ENCODE results near the gene HEATR5A. TPM values are rescaled to one million over a fixed set of nuclear protein-coding genes. Genes with fewer than 3 reads are reported as not detected.
"Not testable (repeated sequence)": the region's sequence is repeated elsewhere in the genome, so short reads cannot be mapped to it uniquely, and the experiment has no call there.

Gene HEATR5A
- total RNA-seq, 1 experiment from 2014 or later: 18.2 TPM

DNA sequence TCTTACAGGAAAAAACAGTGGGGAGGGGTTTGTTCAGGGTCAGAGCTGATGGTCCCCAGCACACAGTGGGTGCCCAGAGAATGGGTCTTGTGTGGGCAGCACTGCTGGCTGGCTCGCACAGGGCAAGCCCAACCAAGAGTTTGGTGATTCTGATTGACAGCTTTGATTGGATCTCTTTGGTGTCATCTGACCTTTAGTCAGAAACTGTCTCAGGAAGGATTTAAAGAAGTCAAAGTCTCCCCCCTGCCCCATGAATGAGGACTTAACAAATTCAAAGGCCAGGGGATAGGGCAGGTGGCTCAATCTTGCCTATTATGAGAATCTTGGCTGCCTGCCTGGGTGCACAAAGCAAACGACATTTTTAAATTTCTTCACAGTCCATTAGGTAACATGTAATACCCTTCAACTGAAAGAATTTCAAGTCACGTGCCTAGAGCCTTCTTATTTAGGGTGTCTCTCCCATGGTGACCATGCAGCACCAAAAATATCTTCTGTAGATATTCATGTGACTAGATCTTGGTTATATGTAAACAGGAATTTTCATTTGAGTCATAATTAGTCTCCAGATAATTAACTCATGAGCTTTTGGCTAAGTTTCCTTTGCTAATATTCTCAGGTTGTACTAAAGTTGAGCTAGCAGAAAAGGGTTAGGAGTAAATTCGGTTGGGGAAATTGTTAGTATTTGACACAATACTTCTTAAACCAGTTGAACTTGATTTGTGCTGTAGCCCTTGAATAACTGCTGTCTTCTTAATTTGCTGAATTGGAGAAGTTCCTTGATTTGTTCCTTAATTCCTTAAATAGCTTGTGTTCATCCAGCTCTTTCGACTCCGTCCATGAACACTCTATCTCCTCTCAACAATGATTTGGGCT, 158.3 kb downstream of the HEATR5A start:
- H3K4me3 ChIP-seq (ENCODE audit: insufficient read depth, low read depth, low read length): no peak overlapping the region
- DNase-seq: no peak
- no peaks in the 10 kb centered on the region for H3K27me3 ChIP-seq (ENCODE audit: control insufficient read depth, insufficient read depth, low read length)
- H3K36me3 ChIP-seq (replicated peaks; ENCODE audit: control insufficient read depth, insufficient read depth, low read length): no peaks in the 10 kb centered on the region

DNA sequence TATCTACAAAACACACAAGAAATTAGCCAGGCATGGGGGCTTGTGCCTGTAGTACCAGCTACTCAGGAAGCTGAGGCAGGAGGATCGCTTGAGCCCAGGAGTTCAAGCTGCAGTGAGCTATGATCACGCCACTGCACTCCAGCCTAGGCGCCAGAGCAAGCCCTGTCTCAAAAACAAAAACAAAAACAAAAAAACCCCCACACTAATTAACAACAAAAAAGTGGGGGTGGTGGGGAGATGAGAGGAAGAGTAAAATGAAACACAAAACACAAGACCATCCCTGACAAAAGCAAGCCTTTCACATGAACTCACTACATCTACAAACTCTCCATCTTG, 158.9 kb downstream of the HEATR5A start:
- no peaks in the 10 kb centered on the region for H3K27me3 ChIP-seq (ENCODE audit: control insufficient read depth, insufficient read depth, low read length)
- H3K36me3 ChIP-seq (replicated peaks; ENCODE audit: control insufficient read depth, insufficient read depth, low read length): no peaks in the 10 kb centered on the region
- no peak overlapping the region for H3K4me3 ChIP-seq (ENCODE audit: insufficient read depth, low read depth, low read length)
- no peak for DNase-seq

DNA sequence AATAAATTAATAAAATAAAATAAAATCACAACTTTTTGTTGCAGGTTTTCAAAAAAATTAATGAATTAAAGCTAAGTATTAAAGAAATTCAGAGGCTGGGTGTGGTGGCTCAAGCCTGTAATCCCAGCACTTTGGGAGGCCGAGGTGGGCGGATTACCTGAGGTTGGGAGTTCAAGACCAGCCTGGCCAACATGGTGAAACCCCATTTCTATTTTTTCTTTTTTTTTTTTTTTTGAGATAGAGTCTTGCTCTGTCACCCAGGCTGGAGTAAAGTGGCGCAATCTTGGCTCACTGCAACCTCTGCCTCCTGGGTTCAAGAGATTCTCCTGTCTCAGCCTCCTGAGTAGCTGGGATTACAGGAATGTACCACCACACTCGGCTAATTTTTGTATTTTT, 161.3 kb downstream of the HEATR5A start:
- DNase-seq: not testable (repeated sequence)

GRCh38 chr14:31258427-31259039, 161.8 kb downstream of the HEATR5A start:
- no peak for DNase-seq
- Histone ChIP-seq H3K4me3 (ENCODE audit: insufficient read depth, low read depth, low read length) (no peak overlapping the region), H3K36me3 (replicated peaks; ENCODE audit: control insufficient read depth, insufficient read depth, low read length) (no peaks in the 10 kb centered on the region), H3K27me3 (ENCODE audit: control insufficient read depth, insufficient read depth, low read length) (no peaks in the 10 kb centered on the region)

More for the DNA sequence above, 161.3 kb downstream of the HEATR5A start:
- H3K4me3 ChIP-seq (ENCODE audit: insufficient read depth, low read depth, low read length); H3K27me3 ChIP-seq (ENCODE audit: control insufficient read depth, insufficient read depth, low read length); H3K36me3 ChIP-seq (replicated peaks; ENCODE audit: control insufficient read depth, insufficient read depth, low read length): not testable (repeated sequence)

DNA sequence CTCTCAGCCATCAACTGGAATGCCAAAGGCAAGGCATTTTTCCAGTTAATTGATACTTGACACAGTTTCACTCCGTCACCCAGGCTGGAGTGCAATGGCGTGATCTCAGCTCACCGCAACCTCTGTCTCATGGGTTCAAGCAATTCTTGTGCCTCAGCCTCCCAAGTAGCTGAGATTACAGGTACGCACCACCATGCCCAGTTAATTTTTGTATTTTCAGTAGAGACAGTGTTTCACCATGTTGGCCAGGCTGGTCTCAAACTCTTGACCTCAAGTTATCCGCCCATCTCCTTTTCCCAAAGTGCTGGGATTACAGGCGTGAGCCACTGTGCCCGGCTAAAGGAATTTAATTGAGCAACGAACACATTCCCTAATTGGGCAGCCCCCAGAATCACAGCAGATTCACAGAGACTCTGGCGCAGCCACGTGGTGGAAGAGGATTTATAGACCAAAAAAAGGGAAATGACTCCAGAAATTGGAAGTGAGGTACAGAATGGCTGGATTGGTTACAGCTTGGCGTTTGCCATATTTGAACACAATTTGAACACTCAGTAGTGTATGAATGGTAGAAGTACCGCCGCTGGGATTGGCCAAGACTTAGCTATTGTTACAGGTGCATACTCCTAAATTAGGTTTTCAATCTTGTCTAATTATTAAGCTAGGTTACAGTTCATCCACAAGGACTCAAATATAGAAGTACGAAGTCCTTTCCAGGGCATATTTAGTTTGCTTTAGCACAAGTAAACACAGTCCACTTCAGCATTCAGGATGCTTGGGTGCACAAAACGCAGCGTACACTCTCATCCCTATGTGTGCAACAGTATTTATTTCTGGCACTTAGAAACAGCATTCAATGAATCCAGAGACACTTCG, 162.6 kb downstream of the HEATR5A start:
- not testable (repeated sequence) for H3K4me3 ChIP-seq (ENCODE audit: insufficient read depth, low read depth, low read length); H3K36me3 ChIP-seq (replicated peaks; ENCODE audit: control insufficient read depth, insufficient read depth, low read length); H3K27me3 ChIP-seq (ENCODE audit: control insufficient read depth, insufficient read depth, low read length); DNase-seq

- Histone ChIP-seq H3K4me3 (ENCODE audit: insufficient read depth, low read depth, low read length) (no peak overlapping the region), H3K36me3 (replicated peaks; ENCODE audit: control insufficient read depth, insufficient read depth, low read length) (no peaks in the 10 kb centered on the region), H3K27me3 (ENCODE audit: control insufficient read depth, insufficient read depth, low read length) (no peaks in the 10 kb centered on the region)
- no peak for DNase-seq
These were observed 163.2 kb downstream of the HEATR5A start for GRCh38 chr14:31257244-31257553.

- Histone ChIP-seq H3K27me3 (ENCODE audit: control insufficient read depth, insufficient read depth, low read length) (no peaks in the 10 kb centered on the region), H3K4me3 (ENCODE audit: insufficient read depth, low read depth, low read length) (no peak overlapping the region), H3K36me3 (replicated peaks; ENCODE audit: control insufficient read depth, insufficient read depth, low read length) (no peaks in the 10 kb centered on the region)
- DNase-seq: no peak
These were observed 163.7 kb downstream of the HEATR5A start for GRCh38 chr14:31256534-31257243.

GRCh38 chr14:31255918-31256317, 164.4 kb downstream of the HEATR5A start:
- H3K27me3 ChIP-seq (ENCODE audit: control insufficient read depth, insufficient read depth, low read length); H3K36me3 ChIP-seq (replicated peaks; ENCODE audit: control insufficient read depth, insufficient read depth, low read length); H3K4me3 ChIP-seq (ENCODE audit: insufficient read depth, low read depth, low read length); DNase-seq: not testable (repeated sequence)

DNA sequence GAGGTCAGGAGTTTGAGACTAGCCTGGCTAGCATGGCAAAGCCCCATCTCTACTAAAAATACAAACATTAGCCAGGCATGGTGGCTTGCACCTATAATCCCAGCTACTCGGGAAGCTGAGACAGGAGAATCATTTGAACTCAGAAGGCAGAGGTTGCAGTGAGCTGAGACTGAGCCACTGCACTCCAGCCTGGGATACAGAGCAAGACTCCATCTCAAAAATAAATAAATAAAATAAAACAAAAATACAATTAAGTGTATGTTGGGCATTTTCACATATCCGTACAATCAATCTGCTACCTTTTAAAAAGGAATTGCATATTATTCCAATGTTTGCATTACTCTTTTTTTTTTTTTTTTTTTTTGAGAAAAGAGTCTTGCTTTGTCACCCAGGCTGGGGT, 165.1 kb downstream of the HEATR5A start:
- no peaks in the 10 kb centered on the region for H3K27me3 ChIP-seq (ENCODE audit: control insufficient read depth, insufficient read depth, low read length)
- H3K36me3 ChIP-seq (replicated peaks; ENCODE audit: control insufficient read depth, insufficient read depth, low read length): no peaks in the 10 kb centered on the region
- H3K4me3 ChIP-seq (ENCODE audit: insufficient read depth, low read depth, low read length): no peak overlapping the region
- DNase-seq: no peak

DNA sequence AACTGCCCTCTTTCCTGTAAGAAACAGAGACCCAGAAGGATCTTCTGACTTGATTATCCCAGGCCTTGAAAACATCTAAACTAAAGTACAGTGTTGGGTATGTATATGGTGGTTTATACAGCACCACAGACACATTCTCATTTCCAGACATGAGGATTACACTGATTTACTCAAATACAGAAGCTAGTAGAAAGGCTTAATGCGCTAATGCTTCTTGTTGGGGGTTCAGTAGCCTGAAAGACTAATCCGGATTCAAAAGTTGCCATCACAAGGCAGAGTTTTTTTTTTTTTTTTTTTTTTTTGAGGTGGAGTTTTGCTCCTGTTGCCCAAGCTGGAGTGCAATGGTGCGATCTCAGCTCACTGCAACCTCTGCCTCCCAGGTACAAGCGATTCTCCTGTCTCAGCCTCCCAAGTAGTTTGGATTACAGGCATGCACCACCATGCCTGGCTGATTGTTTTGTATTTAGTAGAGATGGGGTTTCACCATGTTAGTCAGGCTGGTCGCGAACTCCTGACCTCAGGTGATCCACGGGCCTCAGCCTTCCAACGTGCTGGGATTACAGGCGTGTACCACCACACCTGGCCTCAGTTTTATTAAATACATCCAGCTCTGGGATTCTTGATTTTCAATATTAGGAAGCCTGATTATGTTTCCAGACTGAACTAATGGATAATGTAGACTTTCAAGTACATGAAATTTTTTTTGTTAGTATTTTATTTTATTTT, 166.4 kb downstream of the HEATR5A start:
- H3K36me3 ChIP-seq (replicated peaks; ENCODE audit: control insufficient read depth, insufficient read depth, low read length): no peaks in the 10 kb centered on the region
- no peak for DNase-seq
- H3K4me3 ChIP-seq (ENCODE audit: insufficient read depth, low read depth, low read length): no peak overlapping the region
- H3K27me3 ChIP-seq (ENCODE audit: control insufficient read depth, insufficient read depth, low read length): no peaks in the 10 kb centered on the region

DNA sequence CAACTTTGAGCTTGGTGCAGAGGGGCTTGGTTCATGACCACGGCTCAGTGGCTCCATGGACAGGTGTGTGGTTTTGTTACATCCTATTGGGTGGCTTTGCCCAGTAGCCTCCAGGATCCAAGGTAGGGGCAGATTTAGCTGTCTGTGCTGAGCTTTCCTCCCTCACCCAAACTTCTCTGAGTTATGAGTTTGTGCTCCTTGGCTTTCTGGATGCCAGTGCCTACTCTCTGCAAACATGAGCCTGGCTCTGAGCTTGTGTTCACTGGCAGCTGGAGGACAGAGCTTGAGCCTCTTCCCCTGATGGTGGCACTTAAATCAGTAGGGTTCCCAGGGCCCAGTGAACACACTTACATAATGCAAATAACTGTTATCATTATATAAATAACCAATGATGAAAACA, 167.5 kb downstream of the HEATR5A start:
- Histone ChIP-seq H3K36me3 (replicated peaks; ENCODE audit: control insufficient read depth, insufficient read depth, low read length) (no peaks in the 10 kb centered on the region), H3K4me3 (ENCODE audit: insufficient read depth, low read depth, low read length) (no peak overlapping the region), H3K27me3 (ENCODE audit: control insufficient read depth, insufficient read depth, low read length) (no peaks in the 10 kb centered on the region)
- DNase-seq: no peak

- no peak overlapping the region for H3K4me3 ChIP-seq (ENCODE audit: insufficient read depth, low read depth, low read length)
- DNase-seq: no peak
- no peaks in the 10 kb centered on the region for H3K27me3 ChIP-seq (ENCODE audit: control insufficient read depth, insufficient read depth, low read length)
- no peaks in the 10 kb centered on the region for H3K36me3 ChIP-seq (replicated peaks; ENCODE audit: control insufficient read depth, insufficient read depth, low read length)
These were observed 169.1 kb downstream of the HEATR5A start for GRCh38 chr14:31251028-31251958.

GRCh38 chr14:31244626-31245025, 175.7 kb downstream of the HEATR5A start:
- DNase-seq: no peak
- Histone ChIP-seq H3K4me3 (ENCODE audit: insufficient read depth, low read depth, low read length) (no peak overlapping the region), H3K27me3 (ENCODE audit: control insufficient read depth, insufficient read depth, low read length) (no peaks in the 10 kb centered on the region), H3K36me3 (replicated peaks; ENCODE audit: control insufficient read depth, insufficient read depth, low read length) (no peaks in the 10 kb centered on the region)

All from H7 (cell line).